NCI-H2107 treated with DMSO at 0.1 percent for 48 hours (cell line): Measurements from ENCODE around the gene NAA35.
"Not testable (repeated sequence)": the region's sequence is repeated elsewhere in the genome, so short reads cannot be mapped to it uniquely, and the experiment has no call there.

Source experiments
- DNase-seq: peaks from one replicate; lab custom pipeline; 2025; ENCODE audit not compliant: unreplicated experiment; lab: John Stamatoyannopoulos, UW

The NAA35 gene

DNA sequence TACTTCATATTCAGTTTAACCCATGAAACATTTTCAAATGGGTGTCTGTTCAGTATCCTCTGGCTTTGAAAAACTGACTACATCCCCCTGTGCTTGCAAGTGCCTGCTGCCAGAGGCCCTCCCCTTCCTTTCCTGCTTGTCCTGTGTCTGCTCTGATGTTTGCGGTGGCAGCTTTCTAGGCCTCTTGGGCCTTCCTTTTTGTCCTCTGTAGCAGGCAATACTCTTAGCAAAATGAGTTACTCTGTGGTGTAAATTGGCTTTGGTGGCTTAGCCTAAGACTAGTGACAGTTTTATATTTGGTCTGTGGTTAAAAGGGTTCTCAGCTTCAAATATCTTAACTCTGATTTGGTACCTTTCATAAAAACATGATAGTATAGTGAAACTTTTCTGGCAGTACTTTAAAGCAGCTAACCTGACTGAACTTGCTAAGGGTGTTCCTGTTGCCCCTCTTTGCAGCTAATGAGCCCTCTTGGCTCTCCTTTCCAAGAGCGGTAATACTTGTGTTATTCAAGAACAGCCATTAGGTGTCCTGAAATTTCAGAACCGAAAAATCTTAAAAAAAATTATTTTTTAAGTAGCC is 81.8 kb downstream of the NAA35 start:
- DNase-seq: no peak

DNA sequence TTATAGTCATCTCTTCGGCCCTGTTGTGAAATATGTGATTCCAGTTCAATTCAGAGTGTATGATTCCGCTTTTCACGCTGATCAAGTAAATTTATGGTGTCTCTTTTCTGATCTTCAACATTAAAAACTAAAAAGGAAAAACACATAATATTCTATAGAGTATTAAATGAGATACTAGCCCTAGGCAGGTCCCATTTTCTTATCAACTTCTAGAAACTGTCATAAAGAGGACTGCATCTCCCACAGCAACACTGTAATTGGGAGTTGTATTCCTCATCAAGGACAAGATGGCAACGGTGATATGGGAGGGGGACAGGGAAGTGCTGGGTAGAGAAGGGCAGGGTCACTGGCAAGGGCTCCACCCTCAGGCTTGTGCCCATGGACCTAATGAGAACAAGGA is 86.8 kb downstream of the NAA35 start:
- DNase-seq: no peak

- DNase-seq: peak; percentile 29
These were observed 94.2 kb downstream of the NAA35 start for GRCh38 chr9:86034863-86035734.

GRCh38 chr9:86035827-86036440 is 95.0 kb downstream of the NAA35 start:
- DNase-seq: no peak

- peak; percentile 1 for DNase-seq
These were observed 95.6 kb downstream of the NAA35 start for GRCh38 chr9:86036555-86036954.

DNA sequence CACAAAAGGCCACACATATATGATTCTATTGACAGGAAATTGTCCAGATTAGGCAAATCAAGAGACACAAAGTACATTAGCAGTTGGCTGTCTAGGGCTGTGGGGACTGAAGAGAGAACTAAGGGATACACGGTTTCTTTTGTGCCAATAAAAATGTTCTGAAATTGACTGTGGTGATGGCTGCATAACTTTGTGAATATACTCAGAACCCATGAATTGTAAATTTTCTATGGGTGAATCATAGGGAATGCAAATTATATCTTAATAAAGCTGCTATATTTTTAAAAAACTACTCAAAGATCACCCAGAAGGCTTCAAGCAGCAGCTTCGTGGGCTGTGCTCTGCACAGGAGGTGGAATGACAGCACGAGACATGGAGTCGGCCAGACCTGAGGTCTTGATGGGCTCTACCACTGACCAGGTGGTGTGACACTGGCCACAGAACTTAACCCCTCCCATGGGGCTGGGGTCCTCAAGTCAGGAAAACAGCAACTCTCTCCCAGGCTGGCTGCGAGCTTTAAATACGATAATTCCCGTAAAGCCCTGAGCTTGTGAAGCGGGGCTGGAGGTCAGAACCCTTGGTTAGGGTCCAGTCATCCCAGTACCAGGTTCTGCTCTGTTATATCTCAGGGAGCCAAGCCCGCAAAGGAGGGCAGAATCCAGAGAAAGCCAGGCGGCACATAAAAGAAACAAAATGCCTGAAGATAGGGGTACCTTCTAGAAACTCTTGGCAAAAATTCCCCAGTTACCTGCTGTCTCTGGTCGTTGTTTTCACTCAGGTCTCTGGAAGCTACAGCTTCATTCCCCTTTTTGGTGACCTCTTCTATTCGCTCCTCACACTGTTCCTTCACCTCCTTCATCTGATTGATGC is 99.3 kb downstream of the NAA35 start:
- no peak for DNase-seq

DNA sequence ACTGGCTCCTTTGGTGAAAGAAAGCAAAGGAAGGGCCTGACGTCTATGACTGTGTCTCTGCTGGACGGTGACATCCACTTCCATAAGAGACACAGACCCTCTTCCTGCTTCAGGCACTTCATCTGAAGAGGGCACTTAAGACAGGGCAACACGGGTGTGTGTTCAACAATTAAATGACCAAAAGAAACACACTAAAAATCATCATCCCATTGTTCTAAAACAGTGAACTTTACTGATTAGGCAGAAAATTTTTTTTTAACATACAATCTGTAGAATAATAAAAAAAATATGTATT is 99.9 kb downstream of the NAA35 start:
- no peak for DNase-seq

DNA sequence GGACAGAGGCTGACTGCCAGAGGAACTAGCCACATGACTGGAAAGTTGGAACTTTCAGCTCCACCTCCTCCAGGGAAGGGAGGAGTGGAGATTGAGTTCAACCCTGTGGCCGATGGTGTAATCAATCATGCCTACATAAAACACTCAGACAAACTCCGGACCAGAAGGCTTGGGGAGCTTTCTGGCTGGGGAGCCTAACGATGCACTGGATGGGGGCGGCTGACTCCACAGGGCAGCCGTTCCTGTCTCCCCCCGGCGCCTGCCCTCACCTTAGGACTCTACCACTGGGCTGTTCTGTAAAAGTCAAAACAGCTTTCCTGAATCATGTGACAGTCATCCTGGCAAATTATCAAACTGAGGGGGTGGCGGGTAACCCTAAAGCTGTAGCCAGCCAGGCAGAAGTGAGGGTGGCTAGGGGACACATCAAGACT is 100.4 kb downstream of the NAA35 start:
- DNase-seq: no peak

DNA sequence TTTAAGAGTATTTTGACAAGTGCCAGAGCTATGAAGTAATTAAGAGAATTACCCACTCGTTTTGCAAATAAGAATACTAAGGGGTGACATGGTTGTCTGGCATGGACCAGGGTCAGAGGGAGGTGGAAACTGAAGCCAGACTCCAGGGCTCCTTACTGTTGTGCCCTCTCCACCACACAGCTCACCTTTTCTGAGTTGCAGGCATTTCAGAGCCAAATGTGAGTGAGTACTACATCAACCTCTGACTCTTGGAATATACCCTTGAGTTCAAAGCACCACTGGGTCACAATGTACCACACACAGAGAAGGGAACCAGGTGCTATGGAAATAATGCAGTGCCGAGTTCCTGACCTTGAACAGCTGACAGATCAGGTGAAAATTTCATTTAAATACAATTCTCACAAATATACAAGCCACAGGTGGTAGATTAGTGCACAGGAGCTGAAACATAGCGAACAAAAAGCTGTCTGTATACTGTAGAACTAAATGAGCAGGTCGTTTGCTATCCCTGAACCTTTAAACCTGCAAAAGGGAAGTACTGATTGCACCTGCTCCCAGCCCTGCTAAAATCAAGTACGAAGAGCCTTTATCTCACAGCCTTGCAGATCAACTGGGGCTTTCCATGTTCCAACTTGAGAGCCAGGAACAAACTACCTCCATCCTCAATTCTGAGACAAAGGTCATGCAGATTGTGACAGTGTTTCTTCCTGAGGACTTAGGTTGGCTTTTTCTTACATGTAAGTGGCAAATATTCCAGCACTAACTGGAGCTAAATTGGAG is 101.4 kb downstream of the NAA35 start:
- no peak for DNase-seq

DNA sequence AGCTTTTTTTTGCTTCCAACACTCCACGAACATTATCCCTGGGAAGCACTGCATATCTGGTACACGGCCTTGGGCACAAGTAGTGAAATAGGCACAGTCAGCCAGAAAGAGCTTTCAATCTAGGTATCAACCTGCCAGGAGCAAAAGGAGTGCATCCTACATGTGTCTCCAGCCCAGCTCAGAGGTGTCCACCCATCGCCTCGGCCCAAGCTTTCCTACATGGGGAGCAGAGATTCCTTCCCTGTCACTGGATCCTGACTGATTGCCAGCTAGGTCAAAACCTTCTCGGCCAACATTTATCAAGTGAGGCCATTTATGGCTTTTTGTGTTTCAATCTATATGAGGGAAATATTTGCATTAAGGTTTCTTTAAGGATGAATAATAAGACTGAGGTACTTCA is 102.6 kb downstream of the NAA35 start:
- no peak for DNase-seq

- no peak for DNase-seq
These were observed 103.1 kb downstream of the NAA35 start for GRCh38 chr9:86043999-86044398.

DNA sequence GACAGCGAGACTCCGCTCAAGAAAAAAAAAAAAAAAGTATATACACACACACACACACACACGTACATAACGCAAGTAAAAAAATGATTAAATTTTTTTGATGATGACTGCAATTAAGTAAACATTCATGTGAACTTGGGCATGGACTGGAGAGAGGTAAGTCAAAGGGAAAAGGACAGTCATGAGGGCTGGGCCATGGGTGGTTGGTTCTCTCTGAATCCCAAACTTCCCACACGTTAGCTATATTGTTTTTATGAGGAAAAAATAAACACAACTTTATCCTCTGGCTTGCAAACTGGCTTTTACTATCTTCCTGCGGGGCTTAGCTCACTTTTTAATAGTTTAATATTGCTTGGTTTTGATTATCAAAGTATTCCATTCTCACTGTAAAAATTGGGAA is 104.7 kb downstream of the NAA35 start:
- DNase-seq: no peak

GRCh38 chr9:86046071-86046636 is 105.2 kb downstream of the NAA35 start:
- DNase-seq: no peak

DNA sequence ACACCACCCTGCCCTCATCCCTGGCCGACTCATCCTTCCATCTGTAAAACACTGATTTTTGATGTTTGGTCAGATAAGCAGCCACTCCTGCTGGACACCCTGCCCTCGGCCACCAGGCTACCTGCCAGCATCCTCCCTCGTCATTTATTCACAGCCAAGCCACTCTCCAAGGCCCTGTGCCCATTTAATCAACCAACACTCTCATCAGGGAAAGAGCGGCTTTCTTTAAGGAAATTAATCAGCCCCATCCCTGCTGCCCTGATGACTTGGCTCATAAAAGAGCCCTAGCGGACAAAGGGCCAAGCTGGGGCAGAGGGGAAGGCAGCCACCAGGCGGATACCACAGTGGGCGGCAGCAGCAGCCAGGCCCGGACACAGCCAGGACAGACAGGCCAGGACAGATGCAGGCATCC is 106.0 kb downstream of the NAA35 start:
- DNase-seq: no peak

GRCh38 chr9:86047361-86047760 is 106.4 kb downstream of the NAA35 start:
- no peak for DNase-seq

DNA sequence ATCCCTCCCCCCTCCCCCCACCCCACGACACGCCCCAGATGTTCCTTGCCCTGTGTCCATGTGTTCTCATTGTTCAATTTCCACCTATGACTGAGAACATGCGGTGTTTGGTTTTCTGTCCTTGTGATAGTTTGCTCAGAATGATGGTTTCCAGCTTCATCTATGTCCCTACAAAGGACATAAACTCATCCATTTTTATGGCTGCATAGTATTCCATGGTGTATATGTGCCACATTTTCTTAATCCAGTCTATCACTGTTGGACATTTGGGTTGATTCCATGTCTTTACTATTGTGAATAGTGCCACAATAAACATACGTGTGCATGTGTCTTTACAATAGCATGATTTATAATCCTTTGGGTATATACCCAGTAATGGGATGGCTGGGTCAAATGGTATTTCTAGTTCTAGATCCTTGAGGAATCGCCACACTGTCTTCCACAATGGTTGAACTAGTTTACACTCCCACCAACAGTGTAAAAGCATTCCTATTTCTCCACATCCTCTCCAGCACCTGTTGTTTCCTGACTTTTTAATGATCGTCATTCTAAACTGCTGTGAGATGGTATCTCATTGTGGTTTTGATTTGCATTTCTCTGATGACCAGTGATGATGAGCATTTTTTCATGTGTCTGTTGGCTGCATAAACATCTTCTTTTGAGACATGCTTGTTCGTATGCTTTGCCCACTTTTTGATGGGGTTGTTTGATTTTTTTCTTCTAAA is 107.2 kb downstream of the NAA35 start:
- not testable (repeated sequence) for DNase-seq

DNA sequence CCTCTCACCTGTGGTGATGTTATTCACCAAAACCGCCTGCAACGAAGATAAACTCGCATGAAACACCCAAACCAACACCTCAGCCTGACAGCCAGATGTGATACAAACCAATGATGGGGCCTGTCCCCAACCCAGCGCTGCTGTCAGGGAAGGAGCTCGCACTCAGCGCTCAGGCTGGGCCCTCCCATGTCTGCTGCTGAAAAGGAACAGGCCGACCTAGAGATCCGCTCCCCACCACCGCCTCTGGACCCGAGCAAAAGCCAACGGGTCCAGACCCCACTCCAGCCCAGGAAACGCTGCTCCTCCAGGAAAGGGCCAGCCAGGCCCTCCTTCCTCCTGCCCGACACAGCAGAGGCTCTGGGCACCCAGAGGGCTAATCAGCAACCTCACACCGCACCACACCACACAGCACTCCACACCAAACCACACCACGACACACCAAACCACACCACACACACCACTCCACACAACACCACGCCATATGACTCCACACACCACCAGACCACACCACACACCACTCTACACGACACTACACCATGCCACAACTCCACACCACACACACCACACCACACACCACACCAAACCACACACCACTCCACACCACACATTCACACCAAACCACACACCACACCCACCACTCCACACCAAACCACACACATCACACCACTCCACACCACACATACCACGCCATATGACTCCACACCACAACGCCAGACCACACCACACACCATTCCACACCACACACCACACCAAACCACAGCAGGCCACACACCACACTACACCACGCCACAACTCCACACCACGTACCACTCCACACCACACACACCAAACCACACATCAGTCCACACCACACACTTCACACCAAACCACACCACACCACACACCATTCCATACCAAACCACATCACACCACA is 111.9 kb downstream of the NAA35 start:
- no peak for DNase-seq

DNA sequence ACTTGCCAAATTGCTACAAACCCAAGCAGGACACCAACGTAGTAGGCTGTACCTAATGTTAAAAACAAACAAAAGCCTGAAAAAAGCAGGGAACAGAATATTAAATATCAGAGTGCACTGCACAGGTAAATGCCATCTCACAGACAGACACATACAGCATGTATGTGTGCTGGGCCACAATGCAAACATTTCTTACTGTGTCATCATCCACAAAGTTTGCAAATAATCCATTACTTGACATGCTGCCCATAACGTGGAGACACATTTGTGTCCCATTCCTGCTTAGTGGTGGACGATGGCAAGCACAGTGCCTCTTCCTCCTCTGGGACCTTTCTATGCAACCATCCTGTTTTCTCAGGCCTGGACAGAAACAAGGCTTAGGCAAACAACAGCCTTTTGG is 113.7 kb downstream of the NAA35 start:
- no peak for DNase-seq

DNA sequence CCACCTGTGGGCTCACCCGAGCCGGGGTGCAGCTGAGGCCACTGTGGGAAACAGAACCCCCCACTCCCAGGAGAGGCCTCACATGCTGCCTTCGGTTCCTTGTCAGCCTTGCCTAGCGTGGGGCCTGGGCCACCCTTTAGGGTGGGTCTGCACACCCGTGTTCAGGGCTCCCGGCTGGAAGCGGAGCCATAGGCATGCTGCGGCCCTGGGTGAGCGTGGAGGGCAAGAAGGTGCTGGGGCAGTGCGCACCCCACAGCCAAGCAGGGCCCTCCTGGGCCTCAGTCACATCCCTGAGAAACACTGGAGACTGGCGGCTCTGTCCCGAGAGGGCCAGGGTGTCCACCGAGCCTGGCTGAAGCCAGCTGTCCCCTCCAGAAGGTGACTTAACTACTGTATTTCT is 116.5 kb downstream of the NAA35 start:
- no peak for DNase-seq
